ENCODE results near the gene C1QTNF8.

Gene C1QTNF8

GRCh38 chr16:1040346-1040745 is 55.7 kb downstream of the C1QTNF8 start:
- no peak for DNase-seq

GRCh38 chr16:1039762-1040161 is 56.3 kb downstream of the C1QTNF8 start:
- no peak for DNase-seq

GRCh38 chr16:1038932-1039331 is 57.1 kb downstream of the C1QTNF8 start:
- no peak for DNase-seq
